ENCODE results near the gene SLIRP. TPM values are rescaled to one million over a fixed set of nuclear protein-coding genes. Genes with fewer than 3 reads are reported as not detected.
"Not testable (repeated sequence)": the region's sequence is repeated elsewhere in the genome, so short reads cannot be mapped to it uniquely, and the experiment has no call there.

Gene SLIRP
- total RNA-seq, result 114 and 121 TPM in 2 replicates

DNA sequence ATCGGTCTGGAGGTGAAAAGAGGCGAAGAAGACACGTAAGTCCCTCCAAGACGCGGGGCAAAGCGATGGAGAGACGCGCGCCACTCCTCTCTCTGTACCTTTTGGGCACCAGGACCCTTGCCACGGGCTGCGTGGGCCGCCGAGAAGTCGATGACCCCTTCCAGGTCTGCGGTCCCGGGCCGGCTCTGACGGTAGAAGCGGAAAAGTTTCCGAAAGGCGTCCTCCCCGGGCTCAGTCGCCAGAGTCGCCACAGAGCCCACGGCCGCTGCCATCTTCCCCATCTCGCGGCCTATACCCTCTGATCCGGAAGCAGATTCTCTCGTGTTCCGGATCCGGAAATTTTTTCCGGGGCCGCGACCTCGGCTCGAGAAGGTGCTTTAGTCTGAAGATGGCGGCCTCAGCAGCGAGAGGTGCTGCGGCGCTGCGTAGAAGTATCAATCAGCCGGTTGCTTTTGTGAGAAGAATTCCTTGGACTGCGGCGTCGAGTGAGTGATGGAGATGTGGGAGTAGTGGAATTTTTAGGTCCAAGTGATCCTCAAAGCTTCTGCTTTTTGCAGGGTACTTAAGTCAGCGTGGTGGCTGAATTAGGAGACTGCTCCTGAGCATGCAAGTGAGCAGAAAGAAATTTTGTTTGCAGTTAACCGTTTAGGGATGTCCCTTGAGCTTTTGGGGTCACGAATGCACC is at the start of gene SLIRP, which contains the start of gene ALKBH1:
TSS of gene SLIRP (plus strand) at position 380 of the 685 bp plus-strand sequence. CDS start at position 389, 9 bp downstream.
TSS of gene ALKBH1 (minus strand) at position 300 of the 685 bp plus-strand sequence. CDS start at position 281, 19 bp downstream.
- DNase-seq (ENCODE audit: low read depth in 2 of 2), result peak; percentile 82 to 83

DNA sequence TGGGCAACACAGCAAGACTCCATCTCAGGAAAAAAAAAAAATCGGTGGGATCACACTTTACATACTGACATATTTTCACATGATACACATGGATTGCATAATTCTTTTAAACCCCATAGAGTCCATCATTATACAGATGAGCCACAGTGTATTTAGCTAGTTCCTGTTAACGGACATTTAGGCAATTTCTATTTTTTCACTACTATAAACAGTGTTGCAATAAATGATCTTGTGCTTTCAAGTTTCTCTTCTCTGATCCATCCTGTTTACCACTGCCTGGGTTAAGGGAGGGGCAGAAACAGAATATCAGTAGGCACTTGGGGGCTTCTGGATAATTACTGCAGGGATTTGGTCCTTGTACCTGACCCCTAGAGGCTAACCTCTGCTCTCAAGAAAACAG is 48.1 kb upstream of the SLIRP start:
- no peak for DNase-seq (ENCODE audit: low read depth in 2 of 2)

DNA sequence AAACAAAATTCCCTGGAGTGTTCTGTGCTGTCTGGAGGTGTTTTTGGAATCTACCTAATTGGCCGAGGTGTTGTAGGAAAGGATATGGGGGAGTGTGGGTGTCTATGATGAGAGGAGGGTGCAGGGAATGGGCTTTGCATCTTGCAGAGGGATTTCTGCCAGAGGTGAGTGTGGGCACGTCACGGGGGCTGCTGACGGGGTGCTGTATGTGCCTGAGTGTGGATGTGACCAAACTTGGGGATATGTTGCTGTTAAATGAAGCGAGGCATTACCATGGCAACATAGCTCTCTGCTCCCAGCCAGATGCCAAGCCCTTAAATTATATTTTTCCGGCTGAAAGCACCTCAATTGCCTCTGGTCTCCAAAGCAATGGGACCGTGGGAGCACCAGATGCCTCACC is 47.1 kb upstream of the SLIRP start:
- DNase-seq (ENCODE audit: low read depth in 2 of 2), result no peak

DNA sequence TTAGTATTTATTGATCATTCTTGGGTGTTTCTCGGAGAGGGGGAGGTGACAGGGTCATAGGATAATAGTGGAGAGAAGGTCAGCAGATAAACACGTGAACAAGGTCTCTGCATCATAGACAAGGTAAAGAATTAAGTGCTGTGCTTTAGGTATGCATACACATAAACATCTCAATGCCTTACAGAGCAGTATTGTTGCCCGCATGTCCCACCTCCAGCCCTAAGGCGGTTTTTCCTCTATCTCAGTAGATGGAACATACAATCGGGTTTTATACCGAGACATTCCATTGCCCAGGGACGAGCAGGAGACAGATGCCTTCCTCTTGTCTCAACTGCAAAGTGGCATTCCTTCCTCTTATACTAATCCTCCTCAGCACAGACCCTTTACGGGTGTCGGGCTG is 46.3 kb upstream of the SLIRP start:
- not testable (repeated sequence) for DNase-seq (ENCODE audit: low read depth in 2 of 2)

DNA sequence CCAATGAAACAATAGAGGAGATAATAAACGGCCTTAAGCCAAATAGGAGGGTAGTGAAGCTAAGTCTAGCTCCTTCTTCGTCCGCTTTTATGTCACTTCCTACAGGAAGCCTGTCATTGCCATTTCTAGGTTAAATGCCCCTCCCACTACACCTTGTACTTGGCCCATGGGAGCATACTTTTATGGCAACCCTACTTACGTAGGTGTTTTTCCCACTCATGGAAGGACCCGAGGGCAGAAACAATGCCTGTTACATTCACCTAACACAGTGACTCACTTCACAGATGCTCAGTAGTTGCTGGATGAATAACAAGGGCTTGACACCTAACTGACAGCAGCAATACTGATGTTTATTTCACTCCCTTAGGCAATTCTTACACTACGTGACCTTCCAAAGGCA is 44.6 kb upstream of the SLIRP start:
- DNase-seq (ENCODE audit: low read depth in 2 of 2), result peak; percentile 15 to 86

DNA sequence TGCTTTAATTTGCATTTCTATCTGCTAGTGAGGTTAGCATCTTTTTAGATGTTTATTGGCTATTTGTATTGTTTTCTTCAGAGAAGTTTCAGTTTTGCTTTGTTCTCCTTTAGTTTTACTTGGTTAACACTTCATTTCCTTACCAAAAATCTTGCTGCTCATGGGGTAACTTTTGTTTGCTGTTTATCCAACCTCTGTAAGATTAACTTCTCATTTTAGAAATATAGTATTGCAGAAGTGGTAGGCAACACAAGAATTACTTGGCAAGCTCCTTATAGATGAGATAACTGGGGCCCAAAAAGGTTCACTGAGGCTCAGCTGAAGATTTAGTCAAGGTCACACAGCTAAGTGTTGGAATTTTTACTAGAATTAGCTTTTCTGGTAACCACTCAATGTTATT is 40.6 kb upstream of the SLIRP start:
- no peak for DNase-seq (ENCODE audit: low read depth in 2 of 2)

DNA sequence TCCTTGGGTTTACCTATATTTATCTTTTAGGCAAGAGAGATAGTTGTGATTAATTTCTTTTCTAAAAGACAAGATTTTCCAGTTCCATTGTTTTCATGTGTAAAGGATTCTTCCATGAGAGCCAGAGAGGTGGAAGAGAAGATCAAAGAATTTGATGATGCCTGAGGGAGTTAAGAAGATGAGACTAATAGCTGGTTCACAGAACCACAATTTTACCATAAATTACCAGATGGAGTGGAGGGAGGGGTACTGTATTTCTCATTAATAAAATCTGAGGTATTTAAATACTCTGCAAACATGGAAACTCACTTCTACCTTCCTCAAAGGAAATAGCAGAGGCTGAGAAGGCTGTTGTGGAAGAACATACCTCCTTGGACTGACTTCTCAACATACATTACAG is 34.7 kb upstream of the SLIRP start:
- DNase-seq (ENCODE audit: low read depth in 2 of 2), result no peak

DNA sequence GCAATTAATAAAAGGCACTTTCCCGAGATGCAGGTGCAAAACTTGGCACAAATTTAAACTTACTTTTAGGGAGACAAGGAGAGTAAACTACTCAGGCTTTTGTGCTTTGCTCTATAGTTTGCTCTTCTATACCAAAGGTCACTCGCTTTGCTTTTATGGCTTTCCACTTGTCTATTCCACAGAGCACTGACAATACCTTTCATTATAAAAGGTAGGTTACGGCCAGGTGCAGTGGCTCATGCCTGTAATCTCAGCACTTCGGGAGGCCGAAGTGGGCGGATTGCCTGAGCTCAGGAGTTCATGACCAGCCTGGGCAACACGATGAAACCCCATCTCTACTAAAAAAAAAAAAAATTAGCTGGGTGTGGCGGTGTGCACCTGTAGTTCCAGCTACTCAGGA is 33.0 kb upstream of the SLIRP start:
- DNase-seq (ENCODE audit: low read depth in 2 of 2), result no peak

DNA sequence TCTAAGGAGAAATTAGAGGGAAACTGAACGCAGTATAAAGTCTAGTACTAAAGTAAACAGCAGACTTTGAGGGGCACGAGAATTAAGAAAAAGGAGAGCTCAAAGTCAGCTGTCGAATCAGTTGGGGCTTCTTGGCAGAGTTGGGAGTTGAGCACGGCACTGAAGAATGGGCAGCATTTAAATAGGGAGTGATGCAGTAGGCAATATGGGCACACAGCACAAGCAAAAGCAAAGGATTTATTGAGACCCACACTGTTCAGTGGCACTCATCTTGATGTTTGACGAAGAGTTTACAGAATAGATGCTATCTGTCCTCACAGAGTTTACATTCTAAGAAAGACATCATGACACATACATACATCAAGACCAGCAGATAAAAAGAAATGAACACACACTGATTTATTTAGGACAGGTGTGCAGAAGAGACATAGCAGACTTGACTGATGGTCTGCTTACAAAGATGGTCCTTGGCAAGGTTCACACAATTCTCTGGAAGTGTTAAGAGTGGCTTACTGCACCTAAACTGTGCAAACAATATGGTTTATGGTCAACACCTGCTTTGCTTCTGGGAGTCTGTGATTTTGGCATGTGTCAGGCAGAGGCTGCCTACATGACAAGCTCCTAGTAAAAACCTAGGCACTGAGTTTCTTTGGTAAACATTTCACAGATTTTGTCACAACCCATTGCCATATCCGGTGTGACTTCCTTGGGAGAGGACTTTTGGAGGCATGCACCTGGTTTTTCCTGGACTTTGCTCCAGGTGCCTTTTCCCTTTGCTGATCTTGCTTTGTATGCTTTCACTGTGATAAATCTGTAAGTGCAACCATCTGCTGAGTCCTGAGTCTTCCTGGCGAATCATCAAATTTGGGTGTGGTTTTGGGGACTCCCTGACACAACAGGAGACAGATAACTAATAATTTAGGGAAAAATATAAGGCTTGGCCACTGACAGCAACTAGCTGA is 26.4 kb upstream of the SLIRP start:
- peak in 1 of 2 donors; percentile 10 for DNase-seq (ENCODE audit: low read depth in 2 of 2)

DNA sequence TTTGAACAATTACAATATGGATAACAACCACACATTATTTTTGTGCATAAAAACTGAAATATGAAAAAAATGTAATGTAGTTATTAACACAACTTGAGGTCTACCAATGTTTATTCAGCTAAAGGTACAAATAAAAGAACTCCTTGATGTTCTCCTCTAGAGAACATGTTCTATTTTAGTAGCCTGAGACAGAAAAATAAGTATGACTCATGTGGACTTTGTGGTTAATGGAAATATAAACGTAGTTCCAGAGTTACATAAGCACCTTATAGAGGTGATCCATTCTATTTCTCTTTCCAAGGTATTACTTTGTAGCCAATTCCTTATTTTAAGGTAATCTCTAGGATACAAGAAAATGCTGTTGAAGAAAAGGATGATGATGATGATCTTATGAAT is 25.7 kb upstream of the SLIRP start:
- peak in 1 of 2 donors; percentile 30 for DNase-seq (ENCODE audit: low read depth in 2 of 2)

DNA sequence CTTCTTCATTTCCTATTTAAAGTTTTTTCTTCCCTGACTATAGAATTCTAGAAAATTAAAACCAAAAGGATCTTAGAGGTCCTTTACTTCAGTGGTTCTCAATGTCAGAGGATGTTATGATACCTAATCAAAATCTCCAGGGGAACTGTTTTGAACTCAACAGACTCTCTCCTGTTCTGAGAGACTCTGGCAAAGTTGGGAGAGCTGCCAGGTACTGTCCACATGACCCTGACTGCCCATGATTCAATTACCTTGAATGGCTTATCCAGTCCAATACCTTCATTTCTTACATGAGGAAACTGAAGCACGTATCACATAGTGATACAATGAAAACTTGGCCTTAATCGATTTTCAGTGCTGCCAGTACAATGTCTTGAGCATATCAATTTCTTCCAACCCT is 16.6 kb upstream of the SLIRP start:
- DNase-seq (ENCODE audit: low read depth in 2 of 2), result peak in 1 of 2 donors; percentile 30

DNA sequence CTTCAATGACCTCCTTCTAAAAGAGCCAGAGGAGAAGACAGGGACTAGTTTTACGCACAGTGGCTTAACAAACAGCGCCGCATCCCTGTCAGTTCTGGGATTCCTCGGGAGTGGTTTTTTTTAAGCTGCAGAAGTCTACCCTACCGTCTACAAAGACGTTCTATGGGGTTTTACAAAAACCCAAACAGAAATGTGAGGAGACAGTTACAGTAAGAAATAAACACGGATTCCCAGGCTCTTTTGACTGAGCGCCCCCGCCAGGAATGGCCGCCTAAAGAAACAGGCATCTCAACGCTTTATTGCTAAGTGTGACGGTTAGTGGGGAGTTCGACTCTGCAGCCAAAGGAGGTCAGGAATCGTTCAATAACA is 564 bp upstream of the SLIRP start:
- DNase-seq (ENCODE audit: low read depth in 2 of 2), result peak; percentile 53 to 68

DNA sequence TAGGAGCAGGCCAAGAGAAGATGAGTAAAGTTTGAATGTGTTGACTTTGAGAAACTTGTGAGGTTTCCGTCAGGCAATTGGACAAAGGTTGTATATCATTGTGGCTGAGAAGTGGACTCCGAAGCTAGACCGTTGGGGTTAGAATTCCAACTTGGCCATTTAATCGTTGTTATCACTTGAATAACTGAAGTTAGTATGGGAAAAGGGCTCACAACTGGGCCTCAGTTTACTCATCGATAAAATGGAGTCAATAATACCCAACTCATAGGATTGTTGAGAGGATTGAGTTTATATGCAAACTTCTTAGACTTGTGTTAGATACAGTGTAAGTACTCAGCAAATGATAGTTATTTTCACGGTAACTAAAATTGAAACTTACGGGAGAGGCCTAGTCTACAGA is 846 bp downstream of the SLIRP start:
- DNase-seq (ENCODE audit: low read depth in 2 of 2), result no peak

DNA sequence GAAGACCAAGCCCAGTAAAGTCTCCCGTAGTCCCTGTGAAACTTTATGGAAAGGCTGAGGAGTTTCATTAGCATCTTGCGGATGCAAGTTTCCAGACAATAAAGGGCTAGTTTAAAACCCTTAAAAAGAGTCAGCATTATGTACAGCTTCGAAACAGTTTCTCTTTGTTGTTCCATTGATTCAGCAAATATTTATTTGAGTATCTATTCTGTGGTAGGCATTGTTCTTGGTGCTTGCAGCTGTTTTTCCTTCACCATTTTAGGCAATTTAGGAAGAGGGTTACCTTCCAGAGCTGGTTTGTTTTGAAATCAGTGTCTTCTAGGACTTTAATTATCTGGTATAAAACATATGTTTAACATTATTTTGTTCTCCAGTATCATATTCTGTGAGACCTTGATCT is 1.5 kb downstream of the SLIRP start:
- no peak for DNase-seq (ENCODE audit: low read depth in 2 of 2)

DNA sequence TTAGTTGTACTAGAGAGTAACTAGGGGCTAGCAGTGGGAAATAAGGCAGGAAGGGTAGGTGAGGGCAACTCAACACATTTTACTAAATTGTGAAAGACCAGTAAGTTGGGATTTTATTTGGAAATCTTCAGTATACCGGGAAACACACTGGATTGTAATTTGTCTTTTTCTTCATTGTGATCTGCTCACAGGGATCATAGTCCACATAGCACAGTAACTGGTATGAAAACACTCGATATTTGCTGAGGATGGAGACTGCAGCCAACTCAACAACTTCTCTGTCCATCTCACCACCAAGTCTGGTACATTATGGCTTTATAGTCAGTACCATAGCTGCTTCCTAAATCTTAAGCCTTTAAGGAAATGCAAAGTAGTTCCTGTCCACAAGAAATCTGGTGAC is 2.5 kb downstream of the SLIRP start:
- DNase-seq (ENCODE audit: low read depth in 2 of 2), result no peak

DNA sequence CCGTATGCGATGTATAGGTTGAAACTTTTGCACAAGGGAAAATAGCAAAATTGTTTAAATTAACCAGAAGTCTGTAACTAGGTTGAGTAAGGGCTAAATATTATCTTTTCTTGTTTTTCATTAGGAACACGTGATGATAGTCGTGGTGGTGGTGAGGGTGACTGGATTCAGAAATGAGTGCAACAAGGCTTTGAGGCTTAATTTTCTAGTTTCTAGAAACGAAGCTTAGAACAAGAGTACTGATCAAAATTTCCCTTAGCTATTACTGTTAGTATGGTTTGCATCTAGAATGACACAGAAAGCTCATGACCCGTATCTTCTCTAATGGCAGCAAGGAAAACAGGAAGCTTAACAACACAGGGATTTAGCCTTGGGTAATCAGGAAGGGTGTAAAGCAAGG is 7.0 kb downstream of the SLIRP start:
- DNase-seq (ENCODE audit: low read depth in 2 of 2), result no peak

DNA sequence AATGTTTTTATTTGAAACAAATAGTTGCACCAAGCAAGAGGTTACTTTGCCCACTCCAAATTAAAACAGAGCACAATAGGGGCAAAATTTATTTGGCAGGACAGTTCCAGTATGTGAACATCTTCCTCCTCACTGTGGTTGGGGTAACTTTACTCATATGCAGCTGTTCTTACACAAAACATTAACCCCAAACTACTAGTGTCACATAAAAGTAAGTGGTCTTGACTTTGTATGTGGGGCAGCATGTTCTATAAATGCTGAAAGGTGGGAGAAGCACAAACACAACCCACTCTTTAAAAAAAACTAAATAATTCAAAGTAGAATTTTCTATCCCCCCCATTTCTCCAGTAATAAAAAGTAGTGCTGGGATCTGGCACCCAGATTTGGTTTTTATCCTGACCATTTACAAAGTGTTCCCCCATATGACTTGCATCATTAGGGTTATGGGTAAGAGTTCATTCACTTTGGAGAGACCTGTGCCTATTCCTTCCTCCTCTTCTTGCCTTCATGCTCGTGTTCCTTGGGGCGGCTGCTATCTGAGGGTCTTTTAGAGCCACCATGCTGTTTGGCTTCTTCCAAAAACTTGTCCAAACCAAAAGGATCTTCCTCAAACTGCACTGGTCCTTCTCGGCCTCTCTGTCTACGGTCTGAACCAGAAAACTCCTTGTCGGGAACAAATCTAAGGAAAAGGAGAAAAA is 9.9 kb downstream of the SLIRP start:
- DNase-seq (ENCODE audit: low read depth in 2 of 2), result no peak

DNA sequence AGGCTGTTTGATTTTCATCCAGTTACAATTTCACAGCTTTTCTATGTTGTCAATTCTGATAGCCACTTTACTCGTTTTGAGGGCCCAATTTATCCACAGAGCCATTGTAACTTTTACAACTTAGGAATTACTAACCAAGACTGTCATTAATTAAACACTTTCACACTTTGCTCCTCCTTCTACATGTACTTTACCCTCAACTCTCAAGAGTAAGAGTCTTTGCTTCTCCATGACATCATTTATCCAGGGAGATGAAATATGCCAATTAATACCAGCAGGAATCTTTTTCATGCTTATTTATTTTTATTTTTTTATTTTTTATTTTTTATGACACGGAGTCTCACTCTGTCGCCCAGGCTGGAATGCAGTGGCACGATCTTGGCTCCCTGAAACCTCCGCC is 13.5 kb downstream of the SLIRP start:
- DNase-seq (ENCODE audit: low read depth in 2 of 2), result no peak

DNA sequence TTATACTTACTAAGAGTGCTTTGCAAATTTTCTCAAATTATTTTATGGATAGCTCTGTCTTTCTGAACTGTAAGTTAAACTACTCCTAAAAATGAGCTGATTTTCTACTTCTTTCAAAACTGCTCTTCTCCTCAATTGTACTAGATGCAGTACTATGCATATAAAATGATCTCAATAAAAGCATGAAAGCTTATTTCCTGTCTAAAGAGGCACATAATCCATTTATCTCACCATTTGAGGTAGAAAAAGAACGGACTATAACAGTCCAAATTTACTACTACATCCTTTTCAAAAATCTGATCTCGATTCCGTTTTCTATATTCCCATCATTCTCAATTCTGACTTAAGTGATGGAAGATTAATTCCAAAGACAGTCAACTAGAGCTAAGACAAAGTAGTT is 14.4 kb downstream of the SLIRP start:
- no peak for DNase-seq (ENCODE audit: low read depth in 2 of 2)

DNA sequence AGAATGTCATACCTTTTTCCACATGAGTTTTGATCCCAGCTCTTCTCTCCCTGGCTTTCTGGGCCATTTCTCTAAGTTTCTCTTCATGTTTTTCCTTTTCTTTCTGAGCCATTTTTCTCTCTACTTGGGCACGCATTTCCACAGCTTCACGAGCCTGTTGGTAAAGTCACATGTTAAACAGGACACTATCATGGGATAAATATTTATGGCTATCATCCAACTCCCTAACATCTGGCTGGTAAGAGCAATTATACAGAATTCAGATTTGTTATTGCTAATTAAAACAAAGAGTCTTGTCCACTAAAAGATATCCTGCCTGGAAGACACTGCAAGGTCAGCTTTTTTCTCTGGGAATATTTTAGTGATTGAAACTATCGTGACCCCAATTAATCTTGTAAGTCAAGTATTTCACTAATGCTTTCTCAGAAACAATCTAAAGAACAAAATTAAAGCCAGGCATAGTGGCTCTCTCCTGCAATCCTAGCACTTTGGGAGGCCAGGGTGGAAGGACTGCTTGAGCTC is 23.1 kb downstream of the SLIRP start:
- peak in 1 of 2 donors; percentile 12 for DNase-seq (ENCODE audit: low read depth in 2 of 2)

DNA sequence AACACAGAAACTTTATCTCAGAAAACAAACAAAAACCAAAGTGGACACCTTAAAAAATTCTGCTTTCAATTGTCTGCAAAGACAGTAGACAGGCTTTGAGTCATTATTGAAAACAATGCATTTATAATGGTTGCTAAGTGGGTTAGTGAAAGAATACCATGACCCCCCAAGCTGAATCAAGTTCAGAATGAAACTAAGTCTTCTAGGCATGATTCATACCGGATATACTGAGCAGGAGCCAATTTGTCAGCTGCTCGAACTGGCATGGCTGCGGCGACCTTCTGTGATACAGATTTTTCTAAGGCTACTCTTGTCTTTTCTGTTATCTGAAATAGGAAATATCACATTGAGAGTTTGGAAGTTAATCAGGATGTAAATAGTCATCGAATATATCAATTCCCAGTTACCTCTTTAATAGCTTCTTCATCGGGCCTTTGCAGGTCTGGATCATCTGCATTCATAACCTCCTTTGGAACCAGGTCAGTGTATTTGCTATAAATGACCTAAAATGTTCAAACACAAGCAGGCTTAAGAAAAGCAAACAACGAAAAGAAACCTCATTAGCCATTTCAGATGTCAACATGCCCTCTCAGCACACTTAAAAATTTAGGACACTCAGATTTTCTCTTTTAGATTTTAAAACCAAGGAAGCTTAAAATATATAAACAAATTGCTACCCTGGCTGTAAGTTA is 30.8 kb downstream of the SLIRP start:
- peak; percentile 83 to 95 for DNase-seq (ENCODE audit: low read depth in 2 of 2)

All from lung microvascular endothelial cell (primary cell).